ENCODE measurements around the gene OGFR. TPM values are rescaled to one million over a fixed set of nuclear protein-coding genes. Genes with fewer than 3 reads are reported as not detected.

OGFR gene
- total RNA-seq, 1 donor from 2014 or later, result 31.0 TPM

DNA sequence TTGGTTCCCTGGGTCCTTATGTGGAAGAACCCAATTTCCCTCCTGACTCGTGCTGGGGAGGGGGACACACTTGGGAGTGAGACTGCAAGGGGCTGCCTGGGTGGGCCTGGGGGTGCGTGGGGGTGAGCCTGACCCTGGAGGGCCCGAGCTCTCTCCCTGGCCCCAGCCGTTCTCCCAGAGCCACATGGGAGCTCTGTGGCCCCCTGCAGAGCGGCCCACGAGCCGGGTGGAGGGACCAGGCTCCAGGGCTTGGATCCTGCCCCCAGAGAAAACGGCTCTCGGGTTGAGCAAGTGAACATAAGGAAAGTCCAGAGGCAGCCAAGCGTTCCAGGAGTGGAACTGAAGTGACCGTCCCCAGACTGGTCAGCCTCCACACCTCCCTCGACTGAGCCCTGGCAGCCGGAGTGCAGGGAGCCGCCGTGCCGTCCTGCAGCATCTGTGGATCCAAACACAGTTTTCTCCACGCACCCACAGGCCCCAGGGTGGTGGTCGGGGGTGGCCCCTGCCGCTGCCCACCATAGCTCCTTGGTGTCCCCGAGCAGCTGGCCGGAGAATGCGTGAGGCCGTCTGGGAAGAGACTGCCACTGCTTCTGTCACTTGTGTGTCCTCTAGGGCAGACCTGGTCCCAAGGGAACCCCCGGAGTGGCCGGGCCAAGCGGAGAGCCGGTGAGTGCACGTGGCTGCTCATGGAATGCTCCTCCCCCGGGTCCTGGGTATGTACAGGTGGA is 22.8 kb downstream of the OGFR start:
- Mint-ChIP-seq H3K9me3 (ENCODE audit: low read depth) (no peaks in the 10 kb centered on the region), H3K27me3 (no peaks in the 10 kb centered on the region), H3K4me1 (ENCODE audit: low read depth) (peaks cover 4% of the 10 kb centered on the region), H3K4me3 (ENCODE audit: low read depth) (no peak overlapping the region), H3K27ac (no peak overlapping the region), H3K36me3 (ENCODE audit: insufficient read depth) (no peaks in the 10 kb centered on the region)
- DNase-seq (ENCODE audit: low spot score, unreplicated experiment), result no peak
- TF ChIP-seq, protein P1, sequence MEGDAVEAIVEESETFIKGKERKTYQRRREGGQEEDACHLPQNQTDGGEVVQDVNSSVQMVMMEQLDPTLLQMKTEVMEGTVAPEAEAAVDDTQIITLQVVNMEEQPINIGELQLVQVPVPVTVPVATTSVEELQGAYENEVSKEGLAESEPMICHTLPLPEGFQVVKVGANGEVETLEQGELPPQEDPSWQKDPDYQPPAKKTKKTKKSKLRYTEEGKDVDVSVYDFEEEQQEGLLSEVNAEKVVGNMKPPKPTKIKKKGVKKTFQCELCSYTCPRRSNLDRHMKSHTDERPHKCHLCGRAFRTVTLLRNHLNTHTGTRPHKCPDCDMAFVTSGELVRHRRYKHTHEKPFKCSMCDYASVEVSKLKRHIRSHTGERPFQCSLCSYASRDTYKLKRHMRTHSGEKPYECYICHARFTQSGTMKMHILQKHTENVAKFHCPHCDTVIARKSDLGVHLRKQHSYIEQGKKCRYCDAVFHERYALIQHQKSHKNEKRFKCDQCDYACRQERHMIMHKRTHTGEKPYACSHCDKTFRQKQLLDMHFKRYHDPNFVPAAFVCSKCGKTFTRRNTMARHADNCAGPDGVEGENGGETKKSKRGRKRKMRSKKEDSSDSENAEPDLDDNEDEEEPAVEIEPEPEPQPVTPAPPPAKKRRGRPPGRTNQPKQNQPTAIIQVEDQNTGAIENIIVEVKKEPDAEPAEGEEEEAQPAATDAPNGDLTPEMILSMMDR (IDR thresholded peaks at IDR 0.05; ENCODE audit: unreplicated experiment), result no peak

DNA sequence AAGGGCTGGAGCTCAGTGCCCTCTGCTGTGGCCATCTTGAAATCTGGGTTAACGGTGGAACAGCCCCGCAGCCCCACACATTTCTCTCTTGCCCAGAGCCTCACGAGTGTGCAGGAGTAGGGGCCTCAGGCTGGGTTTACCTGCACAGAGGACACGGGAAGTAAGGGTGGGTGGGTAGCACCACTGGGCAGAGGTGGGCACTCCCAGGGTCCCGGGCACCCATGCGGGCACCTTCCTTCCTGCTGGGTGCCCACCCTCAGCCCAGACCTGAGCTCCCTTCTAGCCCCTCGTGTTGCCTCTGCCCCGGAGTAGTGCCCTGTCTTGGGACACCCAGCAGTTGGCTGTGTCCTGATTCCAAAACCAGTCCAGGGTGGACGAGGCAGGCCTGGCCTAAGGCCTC is 23.4 kb downstream of the OGFR start:
- Mint-ChIP-seq H3K9me3 (ENCODE audit: low read depth) (no peaks in the 10 kb centered on the region), H3K4me1 (ENCODE audit: low read depth) (peaks cover 7% of the 10 kb centered on the region), H3K27ac (no peak overlapping the region), H3K36me3 (ENCODE audit: insufficient read depth) (peaks cover 1% of the 10 kb centered on the region), H3K27me3 (no peaks in the 10 kb centered on the region), H3K4me3 (ENCODE audit: low read depth) (no peak overlapping the region)
- TF ChIP-seq, protein P1 (IDR thresholded peaks at IDR 0.05; ENCODE audit: unreplicated experiment), result no peak
- no peak for DNase-seq (ENCODE audit: low spot score, unreplicated experiment)

DNA sequence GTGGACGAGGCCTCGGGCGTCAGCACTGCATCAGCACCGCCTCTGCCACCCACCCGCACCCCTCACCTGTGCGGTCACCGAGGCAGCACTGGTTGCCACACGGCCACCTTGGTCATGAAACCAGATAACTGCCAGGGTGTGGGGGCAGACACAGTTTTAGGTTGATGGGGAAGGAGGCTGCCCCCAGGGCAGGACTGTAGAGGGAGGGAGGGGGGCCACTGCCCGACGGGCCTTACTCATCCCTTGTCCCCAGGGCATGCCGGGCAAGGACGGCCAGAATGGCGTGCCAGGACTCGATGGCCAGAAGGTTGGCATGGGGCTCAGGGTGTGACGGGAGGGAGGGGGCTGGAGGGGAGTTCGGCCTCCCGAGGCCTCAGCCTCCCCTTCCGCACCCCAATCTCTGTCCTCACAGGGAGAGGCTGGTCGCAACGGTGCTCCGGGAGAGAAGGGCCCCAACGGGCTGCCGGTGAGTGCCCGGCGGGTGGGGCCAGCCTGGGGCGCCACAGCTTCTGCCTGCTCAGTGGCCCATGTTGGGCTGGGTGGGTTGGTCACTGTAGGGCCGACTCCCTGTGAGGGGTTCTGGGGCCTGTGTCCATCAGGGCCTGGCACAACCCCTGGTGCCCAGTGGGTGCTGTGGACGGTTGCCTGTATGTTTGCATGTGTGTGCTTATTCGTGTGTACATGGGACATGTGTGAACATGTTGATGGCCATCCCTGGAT is 24.0 kb downstream of the OGFR start:
- Mint-ChIP-seq H3K27ac (no peak overlapping the region), H3K36me3 (ENCODE audit: insufficient read depth) (peaks cover 1% of the 10 kb centered on the region), H3K4me1 (ENCODE audit: low read depth) (peaks cover 6% of the 10 kb centered on the region), H3K9me3 (ENCODE audit: low read depth) (no peaks in the 10 kb centered on the region), H3K4me3 (ENCODE audit: low read depth) (no peak overlapping the region), H3K27me3 (no peaks in the 10 kb centered on the region)
- TF ChIP-seq, protein P1 (IDR thresholded peaks at IDR 0.05; ENCODE audit: unreplicated experiment), result no peak
- no peak for DNase-seq (ENCODE audit: low spot score, unreplicated experiment)

DNA sequence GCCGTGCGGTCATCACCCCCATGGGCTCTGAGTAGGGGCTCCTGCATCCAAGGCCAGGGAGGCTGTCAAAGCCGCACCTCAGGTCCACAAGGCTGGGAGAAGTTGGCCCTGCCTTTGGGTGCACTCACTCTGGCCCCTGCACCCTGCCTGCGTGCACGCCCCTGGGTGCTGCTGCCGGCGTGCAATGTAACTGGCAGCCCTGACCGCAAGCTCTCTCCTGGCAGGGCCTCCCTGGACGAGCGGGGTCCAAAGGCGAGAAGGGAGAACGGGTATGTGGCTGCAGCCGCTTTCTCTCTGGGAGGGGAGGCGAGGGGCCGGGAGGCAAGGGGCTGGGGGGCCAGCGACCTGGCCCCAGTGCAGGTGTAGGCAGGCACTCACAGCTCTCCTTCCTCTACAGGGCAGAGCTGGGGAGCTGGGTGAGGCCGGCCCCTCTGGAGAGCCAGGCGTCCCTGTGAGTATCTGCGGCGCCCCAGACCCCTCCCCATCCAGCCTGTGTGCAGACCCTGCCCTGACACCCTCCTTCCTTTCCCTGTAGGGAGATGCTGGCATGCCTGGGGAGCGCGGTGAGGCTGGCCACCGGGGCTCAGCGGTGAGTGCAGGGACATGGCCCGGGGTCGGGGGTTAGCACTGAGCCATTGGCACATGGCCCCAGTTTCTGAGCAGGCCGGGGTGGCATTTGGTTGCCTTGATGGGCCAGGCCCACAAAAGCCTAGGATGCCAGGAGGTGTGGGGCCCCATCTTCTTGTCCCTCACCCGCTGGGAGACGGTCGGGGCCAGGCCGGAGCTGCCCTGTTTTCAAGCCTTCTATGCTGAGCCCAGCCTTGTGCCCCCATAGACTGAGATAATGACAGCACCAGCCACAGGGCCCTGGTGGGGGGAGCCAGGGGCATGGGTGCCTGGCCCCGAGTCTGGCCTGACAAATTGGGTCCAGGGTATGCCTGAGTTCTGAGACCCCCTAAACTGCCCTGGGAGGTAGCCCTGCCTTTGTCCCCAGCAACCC is 24.9 kb downstream of the OGFR start:
- Mint-ChIP-seq H3K36me3 (ENCODE audit: insufficient read depth) (peaks cover 1% of the 10 kb centered on the region), H3K4me1 (ENCODE audit: low read depth) (peaks cover 6% of the 10 kb centered on the region), H3K9me3 (ENCODE audit: low read depth) (no peaks in the 10 kb centered on the region), H3K27ac (no peak overlapping the region), H3K27me3 (no peaks in the 10 kb centered on the region), H3K4me3 (ENCODE audit: low read depth) (no peak overlapping the region)
- DNase-seq (ENCODE audit: low spot score, unreplicated experiment), result no peak
- TF ChIP-seq, protein P1 (IDR thresholded peaks at IDR 0.05; ENCODE audit: unreplicated experiment), result no peak

DNA sequence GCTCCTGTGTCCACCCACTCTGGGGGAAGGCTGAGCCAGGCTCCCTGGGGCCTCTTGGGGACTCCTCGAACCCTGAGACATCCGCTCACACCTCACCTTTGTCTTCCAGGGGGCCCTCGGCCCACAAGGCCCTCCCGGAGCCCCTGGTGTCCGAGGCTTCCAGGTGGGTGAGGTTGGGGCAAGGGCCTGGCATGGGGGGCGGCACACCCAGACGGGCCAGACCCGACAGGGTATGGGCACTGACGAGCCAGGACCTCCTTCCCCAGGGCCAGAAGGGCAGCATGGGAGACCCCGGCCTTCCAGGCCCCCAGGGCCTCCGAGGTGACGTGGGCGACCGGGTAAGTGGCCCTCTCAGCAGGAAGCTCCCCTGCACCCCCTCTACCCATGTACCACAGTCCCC is 25.6 kb downstream of the OGFR start:
- DNase-seq (ENCODE audit: low spot score, unreplicated experiment), result no peak
- no peaks in the 10 kb centered on the region for H3K9me3 Mint-ChIP-seq (ENCODE audit: low read depth)
- TF ChIP-seq, protein P1 (IDR thresholded peaks at IDR 0.05; ENCODE audit: unreplicated experiment), result no peak
- no peaks in the 10 kb centered on the region for H3K27me3 Mint-ChIP-seq
- H3K4me3 Mint-ChIP-seq (ENCODE audit: low read depth), result no peak overlapping the region
- peaks cover 8% of the 10 kb centered on the region for H3K4me1 Mint-ChIP-seq (ENCODE audit: low read depth)
- H3K27ac Mint-ChIP-seq, result no peak overlapping the region
- H3K36me3 Mint-ChIP-seq (ENCODE audit: insufficient read depth), result peaks cover 1% of the 10 kb centered on the region

Data from progenitor cell of endocrine pancreas (in vitro differentiated cells).